SHP77 (cell line): ENCODE data around the gene AMOTL2.

ENCODE experiments used
- DNase-seq, 2 experiments: peaks; one replicate each; lab custom pipeline; 2025; lab: John Stamatoyannopoulos, UW

The AMOTL2 gene

DNA sequence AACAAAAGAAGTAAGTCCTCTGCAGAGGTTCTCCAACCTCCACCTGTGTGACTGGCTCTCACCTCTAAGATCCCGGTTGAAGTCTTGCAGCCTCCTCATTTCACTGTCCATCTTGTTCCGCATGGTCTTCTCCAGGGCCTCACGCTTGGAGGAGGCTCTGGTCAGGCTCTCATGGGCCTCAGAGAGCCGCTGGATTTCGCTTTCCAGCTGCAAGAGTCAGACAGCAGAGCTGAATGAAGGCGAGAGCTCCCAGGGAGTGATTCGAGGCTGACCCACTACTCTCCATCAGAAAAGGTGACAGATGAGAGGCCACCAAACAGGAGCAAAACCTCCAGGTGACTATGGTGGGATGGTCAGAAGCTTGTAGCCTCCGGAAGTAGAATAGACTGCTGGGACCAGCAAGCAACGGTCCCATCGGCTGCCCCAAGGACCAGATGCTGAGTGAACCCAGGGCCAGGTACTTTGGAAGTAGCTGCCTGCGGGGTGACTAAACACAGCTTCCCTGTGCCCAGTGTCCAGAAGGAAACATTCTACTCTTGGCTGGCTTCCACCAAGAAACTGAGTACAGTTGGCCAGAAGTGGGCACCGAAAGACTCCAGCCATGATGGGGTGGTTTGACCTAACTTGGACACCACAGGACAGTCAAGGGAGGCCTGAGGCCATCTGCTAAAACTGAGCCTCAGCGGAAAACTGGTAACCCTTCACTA is 7.9 kb downstream of the AMOTL2 start:
- DNase-seq: no peak

DNA sequence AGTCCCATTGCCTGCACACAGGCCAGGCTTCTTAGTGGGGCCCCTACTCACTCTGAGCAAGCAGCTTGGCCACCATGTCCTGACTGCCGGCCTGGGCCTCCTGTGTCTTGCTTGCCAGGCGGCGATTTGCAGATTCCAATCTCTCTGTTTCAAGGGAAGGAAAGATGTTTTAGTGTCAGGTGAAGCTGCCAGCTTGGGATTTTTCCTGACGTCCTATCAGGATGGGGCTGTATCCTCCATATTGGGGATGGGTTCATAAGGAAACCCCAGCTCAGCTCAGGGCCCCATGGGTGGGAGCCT is 8.5 kb downstream of the AMOTL2 start:
- no peak for DNase-seq

DNA sequence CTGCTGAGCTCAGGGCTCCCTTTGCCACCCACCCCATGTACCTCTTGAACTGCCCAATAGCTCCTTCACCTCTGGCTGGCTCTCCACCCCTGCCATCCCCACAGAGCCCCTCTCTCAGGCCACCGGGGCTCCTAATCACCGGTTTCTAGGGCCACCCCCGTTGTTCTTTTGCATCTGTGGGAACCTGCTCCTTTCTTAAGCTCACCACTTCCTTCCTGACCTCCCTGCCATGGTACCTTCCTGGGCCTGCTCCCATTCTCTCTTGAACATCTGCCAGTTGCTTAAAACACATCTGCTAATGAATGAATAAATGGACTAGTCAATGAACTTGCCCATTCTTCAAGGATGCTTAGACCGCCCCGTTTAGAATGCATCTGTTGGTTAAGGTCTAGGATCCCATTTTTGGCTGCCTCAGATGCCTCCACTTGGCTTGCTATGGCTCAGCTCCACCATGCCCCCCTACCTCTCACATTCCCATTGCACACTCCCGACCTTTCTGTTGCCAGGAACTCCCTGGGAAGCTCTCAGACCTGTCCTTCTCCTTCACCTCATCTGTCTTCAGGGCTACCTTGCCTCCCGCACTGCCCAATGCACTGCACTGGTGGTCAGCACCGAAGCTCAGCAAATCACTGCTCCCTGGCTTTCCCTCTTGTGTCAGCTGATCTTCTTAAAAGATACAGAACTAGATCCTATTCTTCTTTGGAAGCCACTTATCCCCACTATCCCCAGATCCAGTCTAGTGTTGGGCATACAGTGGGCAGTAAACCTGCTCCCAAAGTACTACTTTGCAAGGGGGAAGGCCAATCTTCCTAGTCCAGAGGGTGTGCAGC is 9.1 kb downstream of the AMOTL2 start:
- no peak for DNase-seq

DNA sequence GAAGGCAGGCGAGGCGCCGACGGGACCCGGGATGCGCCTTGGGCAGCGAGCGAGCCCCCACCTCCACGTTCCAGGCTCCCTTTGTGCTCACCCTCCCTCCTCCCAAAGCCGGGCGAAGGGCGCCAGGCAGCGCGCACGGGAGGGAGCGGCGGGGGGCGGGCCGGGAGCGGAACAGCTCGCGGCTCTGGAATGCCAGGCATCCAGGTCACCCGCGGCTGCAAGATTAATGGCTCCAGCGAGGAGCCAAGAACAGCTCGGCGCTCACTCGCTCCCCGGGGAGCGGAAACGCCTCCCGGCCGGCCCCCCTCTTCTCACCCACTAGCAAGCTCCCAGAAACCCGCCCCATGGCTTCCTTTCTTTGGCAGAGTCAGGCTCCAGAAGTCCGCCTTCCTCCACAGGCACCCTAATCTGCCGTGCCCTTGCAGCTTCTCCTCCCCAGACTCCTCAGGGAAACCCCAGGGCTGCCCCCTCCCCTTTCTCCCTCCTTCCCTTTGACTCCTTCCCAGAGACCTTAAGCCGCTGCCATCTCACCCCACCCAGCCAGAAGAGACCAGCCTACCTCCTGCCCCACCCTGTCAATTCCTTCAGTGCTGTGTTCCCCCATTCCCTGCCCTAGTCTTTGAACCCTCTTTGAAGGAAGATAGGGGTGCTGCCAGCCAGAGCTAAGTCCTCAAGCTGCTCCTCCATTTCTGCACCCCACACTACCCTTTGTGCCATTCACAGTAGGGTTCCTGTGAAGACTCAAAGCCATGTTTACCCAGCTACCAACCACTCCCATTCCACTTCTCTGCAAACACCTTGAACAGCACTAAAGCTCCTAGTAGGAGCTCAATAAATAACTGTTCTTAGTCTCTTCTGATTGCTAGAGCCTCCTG is 9.9 kb downstream of the AMOTL2 start:
- no peak for DNase-seq

DNA sequence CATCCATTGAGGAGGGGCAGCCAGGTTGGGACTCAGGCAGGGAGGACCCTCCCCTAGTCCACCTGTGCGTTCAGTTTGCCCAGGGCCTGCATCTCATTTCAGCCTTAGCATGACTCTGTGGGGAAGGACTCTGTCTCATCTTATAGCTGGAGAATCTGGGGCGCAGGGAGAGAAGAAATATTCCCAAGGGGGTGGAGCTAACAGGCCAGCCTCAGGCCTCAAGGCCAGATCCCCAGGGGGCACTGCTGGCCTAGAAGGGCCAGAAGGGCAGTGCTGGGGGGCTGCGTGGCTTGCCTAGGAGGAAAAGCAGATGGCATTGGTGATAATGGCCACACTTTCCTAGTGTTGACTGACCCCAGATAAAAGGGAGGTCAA is 10.9 kb downstream of the AMOTL2 start:
- no peak for DNase-seq

DNA sequence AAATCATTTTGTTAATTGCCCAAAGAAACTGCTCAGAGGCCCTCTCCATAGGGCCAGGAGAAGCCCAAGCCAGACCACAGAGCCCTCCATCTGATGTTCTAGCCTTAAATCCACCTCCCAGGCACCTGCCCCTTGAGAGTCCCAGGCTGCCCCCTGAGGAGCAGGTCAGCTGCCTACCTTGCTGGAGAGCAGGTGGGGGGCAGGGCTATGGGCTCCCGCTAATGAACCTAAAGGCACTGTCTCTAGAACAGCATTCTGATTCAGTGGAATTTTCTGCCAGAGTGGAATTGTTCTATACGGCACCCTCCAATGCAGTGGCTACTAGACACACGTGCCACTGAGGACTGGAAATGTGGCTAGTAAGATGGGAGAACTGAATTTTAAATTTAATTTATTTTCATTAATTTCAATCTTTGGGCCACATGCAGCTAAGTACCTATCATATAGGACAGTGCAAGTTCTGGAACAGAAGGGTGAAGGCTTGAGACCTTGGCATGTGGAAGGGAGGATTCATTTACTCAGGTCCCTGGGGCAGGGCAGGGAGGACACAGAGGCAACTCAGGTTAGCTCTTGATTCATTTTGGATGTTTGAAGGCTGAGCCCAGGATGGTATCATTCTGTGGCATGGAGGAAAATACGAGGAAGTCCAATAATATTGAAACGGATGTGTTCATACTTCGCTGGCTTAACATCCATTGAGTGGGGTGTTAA is 11.4 kb downstream of the AMOTL2 start:
- DNase-seq: no peak

DNA sequence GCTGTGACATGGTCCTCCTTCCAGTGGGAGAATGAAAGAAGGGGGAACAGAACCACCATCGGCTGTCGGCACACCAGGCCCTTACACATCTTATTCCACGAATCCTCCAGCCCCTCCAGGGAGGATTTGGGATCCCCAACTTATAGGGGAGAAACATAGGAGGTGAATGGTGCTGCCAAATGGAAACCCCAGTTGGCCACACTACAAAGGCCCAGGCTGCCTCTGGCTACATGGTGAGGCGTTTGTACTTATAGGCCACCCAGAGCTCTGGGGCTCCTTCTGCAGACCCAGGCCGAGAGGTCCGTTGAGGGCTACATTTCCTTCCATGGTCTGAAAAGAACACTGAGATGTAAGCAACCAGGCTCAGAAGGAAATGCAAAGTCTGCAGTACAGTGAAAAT is 12.0 kb downstream of the AMOTL2 start:
- no peak for DNase-seq

DNA sequence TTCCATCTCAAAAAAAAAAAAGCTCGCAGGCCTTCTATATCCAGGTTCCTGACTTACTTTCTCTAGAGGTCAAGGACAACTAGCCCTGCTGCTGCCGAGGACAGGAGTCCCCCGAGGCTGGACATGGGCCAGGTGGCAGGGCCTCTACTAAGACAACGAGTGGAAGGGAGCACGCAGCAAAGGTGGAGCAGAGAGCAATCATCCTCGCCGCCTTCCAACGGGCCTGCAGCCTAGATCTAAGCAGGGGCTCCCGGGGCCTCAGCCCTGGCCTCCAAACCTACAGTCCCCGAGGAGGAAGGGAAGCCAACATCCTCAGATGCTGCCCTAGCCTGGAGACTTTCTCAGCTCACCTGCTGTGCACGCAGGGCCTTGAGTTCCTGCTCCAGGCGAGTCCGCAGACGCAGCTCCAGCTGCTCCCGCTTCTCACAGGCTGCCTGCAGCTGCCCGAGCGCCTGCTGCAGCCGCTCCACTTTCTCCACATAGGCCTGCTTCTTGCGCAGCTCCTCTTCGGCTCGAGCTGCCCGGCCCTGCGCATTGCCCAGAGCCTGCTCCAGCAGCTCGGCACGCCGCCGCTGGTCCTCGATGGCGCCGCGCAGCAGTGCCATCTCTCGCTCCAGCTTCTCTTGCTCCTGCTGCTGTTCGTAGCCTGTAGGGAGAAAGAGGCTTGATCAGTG is 12.9 kb downstream of the AMOTL2 start:
- DNase-seq: no peak

DNA sequence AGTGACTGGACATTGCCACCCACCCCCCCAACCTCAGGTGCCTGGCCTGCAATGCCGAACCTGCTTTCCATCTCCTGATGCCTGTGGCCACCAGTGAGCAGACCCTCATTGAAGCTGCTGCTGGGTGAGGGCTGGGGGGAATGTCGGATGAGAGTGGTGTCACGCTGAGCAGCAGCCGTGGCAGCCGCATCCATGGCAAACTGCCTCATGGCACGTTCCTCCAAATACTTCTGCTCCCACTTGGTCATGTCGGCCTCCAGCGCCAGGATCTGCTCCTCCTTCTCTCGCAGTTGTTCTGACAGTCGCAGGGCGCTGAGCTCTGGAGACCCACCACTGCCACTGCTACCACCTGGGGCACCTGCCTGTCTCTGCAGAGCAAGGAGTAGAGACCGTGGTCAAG is 14.2 kb downstream of the AMOTL2 start:
- no peak for DNase-seq

DNA sequence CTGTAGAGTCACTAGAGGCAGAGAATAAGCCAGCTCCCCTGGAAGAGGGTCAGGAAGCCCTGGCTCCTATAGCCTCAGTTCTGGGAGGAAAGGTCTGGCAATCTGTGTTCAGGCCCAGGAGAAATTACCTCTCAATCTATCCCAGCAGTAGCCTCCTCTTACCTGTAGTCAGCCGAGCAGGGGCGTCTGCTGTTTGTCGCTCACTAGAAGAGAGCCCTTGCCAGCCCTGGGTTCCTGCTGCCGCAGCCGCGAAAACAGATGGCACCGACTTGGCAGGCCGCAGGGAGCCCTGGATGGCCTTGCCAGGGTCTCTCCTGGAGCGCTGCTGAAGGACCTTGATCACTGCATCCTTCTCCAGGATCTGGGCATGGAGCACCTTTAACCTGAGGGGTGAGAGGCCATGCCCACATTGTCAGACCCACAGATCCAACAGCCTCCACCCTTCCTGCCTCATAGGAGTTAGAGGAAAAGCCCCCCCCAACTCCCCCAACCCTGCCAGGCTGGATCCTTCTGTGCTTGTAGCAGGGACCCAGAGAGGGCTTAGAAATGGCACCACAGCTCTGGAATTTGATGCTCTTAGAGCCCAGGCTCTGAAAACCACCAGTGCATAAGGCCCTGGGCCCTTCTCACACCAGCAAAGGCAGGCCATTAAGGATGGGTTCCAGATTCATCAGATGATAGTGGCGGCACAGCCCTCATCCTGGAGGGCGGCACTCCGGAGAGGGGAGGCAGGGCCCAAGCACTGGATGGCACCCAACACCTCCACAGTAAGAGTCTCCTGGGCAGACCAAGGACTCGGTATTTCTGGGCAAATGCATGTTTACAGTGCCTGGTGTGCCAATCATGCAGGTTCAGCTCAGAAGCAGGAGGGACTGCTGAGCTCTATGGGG is 14.9 kb downstream of the AMOTL2 start:
- DNase-seq: no peak

DNA sequence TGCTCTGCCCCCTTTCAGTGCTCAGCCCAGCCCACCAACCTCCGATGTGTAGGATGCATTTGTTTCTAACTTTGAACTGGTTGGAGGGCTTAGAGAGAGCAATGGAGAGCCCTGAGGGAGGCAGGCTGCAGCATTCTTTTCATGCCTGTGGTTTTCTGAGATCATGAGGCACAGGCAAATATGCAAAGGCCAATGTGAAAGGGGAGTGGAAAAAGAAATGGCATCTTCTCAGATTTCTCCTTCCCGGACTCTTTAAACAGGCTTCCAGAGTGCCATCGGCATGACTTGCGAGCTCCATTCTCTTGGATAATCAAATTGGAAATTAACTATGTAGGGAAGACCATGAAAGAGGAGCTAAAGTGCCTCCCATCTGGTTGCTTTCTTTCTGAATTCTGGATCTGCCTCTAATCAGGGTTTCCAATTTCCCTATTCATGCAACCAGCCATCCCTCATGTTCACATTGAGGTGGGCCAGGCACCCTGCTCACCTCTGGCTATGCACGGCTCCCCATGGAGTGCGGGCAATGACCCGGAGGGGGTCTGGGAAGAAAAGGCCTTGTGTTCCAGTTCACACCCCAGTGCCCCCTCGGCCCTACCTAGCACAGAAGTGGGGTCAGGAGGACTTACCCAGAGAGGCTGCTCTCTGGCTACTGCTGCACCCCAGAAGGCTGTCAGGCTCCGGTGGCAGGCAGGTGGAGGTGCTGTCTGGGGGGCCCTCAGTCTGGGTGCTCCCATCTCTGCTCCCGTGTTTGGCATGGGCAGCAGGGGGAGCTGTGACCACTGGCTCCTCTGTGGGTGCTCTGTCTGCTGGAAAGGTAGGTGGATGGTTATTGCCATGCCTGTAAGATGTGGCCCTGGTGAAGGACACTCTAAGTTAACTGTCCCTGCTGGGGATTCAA is 16.1 kb downstream of the AMOTL2 start:
- peak in 1 of 2 experiments; percentile 4 for DNase-seq

DNA sequence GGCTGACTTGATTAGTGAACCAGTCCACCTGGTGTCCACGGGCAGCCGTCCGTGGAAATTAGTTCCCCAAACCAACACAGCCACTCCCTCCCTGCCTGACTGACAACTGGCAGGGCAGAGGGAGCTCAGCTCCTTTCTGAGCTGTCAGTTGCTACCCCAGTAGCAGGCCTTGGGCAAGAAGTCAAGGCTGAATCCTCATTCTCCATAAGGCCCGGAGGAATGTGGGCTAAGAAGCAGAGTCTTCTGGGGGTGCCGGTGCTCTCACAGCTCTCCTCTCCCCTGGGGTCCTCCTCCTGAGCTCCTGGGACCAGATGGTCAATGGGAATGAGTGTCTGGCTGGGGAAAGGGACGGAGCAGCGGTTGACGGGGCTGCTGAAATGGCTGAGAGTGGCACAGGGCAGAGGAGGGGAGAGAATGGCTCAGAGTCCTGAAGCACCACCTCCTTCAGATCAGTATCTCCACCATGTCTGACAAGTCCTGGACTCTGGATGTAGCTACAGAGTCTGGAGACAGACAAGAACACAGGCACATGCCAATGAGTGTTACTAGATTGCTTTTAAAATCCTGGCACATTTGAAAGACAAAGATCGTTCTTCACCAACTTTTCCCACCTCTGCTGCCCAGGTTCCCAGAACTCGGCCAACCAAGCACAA is 16.9 kb downstream of the AMOTL2 start:
- no peak for DNase-seq

DNA sequence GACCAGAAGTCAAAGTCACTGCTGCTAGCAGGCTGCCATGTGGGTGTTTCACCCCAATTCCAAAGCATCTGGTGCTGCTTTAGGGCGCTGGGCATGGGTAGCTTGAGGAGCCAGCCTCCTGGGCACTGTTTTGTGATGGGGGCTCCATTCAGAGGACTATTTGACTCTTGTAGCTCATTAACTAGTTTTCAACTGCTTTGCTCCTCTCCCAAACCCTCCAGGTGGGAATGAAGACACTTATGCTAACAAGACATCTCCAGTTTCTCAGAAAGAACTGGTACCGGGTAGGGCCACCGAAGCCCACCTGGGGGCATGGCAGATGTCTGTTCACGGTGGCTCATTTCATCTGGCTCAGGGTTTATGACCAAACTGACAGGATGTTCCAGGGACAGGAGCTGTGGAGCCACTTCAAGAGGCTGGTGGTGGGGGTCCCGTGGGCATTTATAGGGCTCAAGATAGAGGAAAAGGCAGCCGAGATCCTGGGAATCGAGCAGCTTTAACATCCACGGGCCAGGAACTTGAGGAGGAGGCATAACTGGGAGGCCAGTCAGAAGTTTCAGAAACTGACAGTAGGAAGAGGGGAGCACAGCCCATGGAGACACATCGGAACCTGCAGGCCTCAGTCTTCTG is 17.7 kb downstream of the AMOTL2 start:
- no peak for DNase-seq

DNA sequence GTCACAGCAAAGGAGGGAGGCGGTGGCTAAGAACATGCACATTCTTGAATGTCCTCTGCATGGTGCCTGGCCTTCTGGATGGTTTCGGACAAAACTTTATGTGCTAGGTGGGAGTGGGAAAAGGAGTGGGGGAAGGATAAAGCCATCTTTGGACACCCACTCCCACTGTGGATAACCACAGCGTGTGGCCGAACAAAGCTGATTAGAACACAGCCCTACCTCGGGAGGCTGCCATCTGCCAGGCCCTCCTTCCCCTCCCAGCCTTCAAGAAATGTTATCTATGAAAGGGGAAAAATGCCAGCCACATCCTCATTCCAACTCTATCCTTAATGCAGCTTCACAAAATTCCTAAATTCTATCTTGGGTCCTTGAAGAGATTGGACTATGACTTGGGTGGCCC is 18.8 kb downstream of the AMOTL2 start:
- DNase-seq: no peak

DNA sequence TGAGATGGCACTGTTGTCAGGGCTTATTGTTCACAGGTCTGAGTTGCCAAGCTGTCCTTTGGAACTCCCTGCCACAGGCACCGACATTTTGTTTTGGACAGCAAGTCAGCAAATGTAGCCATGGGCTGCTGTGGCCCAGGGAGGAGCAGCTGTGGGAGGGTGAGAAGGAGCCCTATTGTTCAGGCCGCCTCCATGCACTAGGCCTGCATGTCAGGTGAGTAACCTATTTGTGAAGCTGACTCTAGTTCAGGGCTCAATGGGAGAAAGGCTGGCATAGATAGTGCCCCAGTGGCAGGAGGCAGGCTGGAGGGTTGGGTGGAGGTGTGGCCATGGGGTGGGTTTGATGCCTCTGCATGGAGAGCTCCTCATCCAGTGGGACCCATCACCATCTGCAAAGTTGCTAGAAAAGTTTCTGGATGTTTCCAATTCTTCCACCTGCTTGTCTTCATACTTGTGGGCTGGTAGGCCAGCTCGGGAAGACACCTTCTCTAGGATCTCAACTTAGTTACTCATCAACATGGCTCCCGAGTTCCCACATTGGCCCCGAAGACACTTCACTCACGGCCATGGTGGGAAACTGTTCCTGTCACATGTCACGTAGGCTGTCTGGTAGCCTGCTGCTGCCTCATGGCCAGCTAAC is 19.5 kb downstream of the AMOTL2 start:
- DNase-seq: no peak

DNA sequence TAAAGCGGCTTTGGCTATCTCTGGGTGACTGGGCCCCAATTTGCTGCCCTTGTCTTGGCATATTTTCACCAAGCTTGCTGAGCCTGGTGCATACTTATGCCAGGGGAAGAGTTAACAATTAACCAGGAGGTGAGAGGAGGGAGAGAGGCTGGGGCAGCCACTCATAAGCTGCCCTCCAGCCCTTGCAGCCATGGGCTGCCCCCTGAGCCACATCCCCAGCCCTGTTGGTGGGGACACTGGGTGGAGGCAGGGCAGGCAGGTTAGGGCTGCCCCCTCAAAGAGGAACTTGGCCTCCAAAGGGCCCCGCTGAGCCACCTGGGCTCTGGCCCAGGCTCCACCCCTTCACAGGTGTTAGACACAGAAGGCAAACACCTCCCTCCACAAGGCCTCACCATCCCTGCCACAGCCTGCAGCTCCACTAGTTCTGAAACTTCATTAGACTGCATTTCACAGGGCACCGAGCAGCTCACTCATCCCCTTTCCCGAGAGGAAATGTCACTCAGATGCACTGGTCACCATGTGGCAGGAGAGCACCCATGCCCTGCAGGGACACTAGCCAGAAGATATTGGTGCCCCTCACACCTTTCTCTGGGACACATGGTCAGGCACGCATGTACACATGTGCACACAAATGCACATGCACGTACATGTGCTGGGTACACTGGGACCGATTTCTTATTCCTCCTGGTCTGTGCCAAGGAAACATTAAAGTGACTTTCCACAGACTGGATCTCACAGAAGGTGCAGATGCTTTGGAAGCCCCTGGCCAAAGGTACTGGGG is 20.2 kb downstream of the AMOTL2 start:
- no peak for DNase-seq

DNA sequence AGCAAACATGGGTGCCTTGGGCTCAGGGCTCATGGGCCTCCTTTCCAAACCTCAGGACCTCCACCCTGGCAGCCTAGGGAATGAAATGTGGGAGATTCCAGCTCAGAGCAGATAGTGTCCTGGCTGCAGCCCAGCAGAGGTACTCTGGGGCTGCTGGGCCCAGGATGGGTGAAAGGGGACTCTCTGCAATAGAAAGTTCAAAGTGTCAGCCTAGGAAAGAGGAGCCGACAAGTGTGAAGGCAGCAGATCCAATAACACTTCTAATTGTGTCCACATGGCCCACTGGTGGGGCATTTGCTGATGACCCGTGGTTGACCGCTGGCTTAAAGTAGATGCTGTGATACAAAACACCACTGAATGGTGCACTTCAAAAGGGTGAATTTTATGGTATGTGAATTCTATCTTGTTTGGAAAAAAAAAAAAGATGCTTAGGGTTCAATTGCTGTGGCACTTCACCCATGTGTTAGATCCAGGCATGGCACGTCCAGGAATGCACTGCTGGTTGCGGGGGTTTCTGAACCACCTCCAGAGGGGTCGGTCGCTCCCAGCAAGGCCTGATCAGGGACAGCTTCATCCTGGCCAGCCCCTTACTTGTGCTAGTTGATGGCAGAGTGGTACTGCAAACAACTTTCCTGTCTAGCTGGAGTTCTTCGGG is 20.9 kb downstream of the AMOTL2 start:
- DNase-seq: no peak
